Stimulated activated CD8-positive, alpha-beta memory T cell treated with anti-CD3 and anti-CD28 coated beads, Interleukin-15, amount 100 ng/mL, for 24 hours (primary cell): ENCODE measurements around the gene JPH4.

Experiments
- DNase-seq: peaks from one replicate; pipeline ENCODE4 v3.0.0-alpha.2; 2020; ENCODE audit warnings: low read depth

JPH4 gene

DNA sequence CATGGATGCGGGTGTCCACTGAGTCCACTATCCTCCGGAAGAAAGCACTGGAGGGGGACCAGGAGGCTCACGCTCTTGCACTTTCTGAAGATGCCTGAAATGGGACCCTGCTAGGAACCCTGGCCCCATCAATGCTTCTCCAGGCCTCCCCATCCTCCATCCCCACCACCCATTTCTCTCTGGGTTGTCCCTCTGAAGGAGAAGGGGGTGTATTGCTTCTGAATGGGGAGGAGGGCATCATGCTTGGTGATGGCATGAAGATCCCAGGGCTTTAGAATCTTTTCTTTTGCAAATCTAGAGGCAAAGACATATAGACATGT is 681 bp upstream of the JPH4 start:
- no peak for DNase-seq

DNA sequence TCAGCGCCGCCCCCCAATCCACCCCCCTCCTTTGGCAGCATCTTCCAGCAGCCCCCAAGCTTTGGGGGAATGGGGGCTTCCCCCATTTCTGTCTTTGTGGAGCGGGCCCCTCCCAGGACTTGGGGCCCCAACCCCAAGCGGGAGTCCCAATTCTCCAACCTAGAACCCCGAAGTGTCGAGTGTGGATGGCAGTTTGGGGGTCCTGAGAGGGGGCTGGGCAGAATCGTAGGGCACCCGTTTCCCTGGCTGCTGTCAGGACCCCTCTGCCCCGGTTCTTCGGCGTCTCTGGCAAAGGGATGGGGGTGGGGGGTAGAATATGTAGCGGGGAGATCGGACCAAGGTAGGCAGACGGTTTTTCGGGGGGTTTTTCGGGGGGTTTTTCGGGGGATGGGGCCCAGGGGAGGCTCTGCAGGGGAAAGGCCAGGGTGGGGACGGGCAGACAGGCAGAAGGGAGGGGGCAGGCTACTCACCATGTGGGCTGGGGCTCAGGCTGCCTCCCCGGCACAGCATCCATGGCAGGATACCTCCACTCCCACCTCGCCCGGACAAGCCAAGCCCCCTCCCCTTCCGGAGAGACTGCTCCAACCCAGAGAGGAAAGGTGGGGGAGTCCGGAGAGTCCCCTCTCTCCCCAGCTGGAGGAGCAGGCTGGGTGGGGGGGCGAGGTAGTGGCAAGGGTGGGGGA is 739 bp downstream of the JPH4 start:
- DNase-seq = no peak

DNA sequence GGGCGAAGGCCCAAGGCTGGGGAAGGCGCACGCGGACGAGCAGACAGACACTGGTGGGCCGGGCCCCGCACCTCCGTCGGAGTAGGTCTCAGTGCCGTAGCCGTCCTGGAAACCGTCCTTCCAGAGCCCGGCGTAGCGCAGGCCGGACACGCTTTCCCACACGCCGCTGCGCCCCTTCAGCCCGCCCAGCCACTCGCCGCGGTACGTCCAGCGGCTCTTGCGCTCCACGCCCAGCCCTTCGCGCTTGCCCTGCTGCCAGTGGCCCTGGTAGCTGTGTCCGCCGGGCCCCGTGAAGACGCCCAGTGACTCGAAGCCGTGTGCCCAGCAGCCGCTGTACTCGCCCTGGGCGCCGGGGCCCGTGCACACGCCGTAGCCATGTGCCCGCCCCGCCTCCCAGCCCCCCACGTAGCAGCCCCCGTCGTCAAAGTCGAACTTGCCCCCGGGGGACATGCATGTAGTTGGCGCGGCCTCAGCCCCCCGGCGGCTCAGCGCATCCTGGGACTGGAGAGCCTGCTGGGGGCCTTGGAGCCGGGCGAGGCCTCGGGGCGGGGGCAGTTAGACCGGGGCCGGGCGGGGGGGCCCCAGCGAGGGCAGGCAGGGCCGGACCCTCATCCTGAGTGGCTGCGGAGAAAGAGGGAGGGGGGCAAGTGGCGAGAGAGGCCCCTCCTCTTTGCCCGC is 1.4 kb downstream of the JPH4 start:
- no peak for DNase-seq

DNA sequence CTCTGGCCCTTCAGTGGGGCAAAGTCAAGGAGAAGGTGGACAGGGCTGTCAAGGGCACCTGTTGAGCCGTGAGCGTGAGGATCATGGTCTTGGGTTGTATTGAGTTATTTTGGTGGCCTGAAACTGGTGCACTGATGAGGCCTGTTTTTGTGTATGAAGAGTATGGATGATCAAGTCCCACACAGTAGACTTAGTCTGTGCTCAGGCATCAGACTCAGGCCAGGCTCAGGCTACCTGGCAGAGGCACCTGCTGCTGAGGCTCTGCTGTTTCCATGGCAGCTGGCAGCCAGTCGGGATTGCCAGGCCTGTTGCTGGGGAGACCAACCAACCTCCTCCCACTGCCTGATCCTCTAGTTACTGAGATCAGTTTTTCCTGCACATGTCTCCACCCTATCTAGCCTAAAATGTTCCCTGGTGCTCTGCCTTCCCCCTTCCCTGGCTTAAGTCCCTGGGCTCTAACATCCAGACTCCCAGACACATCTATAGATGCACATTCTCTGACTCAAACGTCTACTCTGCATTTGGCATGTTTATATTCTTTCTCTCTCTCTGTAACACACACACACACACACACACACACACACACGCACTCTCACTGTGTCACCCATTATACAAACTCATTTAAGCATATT is 5.1 kb downstream of the JPH4 start:
- DNase-seq = no peak

DNA sequence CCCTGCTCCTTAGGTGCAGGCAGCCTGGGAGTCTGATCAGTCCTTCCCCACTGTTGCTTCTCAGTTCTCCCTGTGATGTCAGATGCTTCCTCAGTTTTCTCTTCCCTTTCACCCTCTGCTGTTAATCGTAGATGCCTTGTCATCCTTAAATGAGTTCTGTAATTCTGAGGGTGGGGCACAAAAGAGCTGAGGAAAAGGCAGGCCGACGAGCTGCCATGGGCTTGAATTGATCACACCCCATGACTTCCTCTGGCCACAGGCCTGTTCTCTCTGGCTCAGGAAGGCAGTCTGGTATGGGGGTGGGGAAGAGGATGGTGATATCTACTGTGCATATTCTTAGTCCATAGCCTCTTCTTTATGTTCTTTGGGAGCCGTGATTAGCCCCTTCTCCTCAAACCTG is 5.8 kb downstream of the JPH4 start:
- no peak for DNase-seq

DNA sequence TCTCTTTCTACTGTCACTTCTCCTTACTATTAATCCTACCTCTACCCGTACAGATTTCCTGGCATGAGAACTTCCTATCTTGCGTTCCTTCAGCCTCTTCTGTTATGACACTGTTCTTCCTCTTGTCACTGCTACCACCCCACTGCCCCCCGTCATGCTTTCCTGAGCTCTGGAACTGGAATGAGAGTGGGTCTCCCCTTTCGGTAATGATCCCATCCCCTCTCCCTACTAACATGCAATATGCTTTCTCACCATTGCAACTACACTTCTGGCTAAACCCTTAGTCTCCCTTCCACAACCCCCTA is 6.1 kb downstream of the JPH4 start:
- no peak for DNase-seq

DNA sequence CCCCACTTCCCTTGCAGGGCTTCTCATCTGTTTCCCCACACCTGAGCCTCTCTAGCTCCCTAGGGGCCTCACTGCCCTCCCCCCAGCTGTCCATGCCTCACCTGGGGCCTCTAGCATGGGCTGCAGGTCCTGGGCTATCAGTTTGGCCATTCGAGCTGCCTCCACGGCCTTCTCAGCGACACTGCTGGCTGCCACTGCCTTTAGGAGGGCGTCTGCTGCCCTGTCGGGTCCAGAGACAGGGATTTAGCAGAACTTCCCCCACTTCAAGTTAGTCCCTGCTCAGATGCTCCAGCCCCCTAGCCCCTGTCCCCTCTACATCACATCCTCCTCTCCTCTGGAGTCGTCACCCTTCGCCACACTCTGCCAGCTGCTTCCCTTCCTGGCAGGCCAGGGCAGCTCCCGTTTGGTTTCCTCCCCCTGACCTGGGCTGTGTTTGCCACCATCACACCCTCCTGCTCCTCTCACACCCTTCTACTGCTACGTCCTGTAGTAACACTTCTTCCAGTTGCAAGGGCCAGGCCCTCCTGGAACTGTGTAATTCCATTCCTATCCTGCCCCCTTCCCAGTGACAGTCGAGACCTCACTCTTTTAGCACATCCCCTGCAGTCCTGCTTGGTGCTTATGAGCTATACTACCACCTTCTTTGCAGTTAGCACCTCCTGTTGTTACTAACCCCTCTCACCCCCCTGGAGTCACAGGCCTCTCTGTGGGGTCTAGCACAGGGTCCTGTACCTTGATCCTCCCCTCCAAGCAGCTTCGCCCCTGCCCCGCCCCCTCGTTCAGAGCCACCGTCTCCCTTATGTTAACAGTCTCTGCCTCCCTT is 6.7 kb downstream of the JPH4 start:
- no peak for DNase-seq

DNA sequence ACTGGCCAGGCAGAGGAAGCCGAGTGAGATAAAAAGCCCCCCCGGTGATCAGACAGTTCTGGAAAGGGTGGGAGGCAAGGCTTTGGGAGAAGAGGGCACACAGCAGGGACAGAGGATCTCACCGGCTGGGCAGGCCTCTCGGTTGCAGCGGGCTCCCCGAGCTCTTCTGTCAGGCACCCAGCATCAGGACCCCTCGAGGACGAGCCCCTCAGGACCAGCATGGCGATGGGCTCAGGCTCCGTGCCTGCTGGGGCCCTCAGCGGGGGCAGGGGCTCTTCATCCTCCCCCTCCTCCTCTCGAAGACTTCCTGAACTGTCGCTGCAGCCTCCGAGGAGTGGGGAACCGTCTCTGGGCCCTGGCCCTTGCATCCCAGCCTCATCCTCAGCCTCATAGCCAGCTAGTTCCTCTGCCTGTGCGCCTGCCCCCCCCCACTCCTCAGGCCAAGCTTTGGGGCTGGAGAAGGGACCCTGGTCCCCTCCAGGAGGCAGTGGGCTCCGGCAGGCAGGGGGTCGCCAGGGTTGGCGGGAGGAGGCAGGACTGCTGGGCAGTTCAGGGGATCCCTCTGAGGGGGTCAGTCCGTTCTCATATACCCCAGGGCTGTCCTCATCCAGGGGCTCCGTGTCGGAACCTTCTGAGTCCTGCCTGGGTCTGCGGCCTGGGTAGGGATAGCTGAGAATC is 7.6 kb downstream of the JPH4 start:
- DNase-seq = no peak

DNA sequence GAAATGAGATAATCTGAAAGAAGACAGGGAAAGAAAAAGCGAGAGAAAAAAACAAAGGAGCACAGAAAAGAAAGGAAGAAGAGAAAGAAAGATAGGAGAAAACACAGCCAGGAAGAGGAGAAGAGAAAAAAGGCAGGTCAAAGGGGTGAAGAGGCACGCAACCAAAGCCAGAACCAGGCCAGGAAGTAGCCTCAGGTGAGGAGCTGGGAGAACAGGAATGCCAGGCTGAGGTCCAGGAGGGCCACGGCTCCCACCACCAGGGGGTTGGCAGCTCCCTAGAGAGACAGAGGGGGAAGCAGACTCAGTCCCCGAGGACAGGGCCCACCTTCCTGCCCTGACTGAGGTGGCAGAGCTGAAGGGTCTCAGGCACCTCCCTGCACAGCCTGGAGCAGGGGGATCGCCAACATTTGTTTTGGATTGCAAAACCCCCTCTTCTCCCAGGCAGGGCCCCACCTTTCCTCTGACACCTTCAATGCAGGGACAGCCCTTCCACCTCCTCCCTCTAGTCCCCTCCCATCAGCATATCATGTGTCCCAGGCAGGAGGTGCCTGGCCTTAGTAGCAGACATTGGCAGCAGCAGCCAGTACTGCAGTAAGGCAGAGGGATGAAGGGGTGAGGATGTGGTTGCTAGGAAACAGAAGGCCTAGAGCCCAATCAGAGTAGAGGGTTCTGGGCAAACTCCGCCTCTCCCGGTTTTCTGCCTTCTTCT is 9.0 kb downstream of the JPH4 start:
- DNase-seq = no peak

DNA sequence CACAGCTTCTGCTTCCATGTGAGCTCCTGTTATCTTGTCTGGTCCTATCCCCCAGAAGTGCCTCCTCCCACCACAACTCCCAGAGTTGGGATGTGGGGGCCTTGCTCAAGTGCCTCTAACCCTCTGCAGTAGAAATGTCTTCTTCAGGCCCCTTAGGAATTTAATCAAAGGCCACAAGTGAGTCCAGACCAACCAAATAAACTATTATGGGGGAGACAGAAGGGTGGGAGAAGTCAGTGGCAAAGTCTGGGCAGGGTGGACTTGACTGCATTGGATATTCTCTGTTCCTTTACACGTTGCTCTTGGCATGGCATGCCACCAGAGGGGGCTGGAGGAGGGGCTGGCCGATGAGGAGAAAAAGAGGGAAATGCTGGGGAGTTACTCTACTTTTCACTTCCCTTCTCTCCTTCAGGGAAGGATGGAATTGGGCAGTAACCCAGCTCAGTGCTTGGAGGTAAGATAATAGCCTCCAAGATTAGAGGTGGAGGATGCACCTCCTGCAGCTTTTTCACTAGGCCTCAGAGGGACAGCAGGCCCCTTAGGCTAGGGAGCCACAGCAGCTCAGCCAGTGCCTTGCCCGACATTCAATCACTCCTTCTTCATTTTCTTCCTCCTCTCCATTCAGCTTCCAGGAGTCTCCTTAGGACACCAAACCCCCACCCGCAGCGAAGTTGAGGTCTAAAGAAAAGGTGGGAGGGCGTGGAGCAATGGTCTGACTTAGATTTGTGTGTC is 9.8 kb downstream of the JPH4 start:
- DNase-seq = no peak

DNA sequence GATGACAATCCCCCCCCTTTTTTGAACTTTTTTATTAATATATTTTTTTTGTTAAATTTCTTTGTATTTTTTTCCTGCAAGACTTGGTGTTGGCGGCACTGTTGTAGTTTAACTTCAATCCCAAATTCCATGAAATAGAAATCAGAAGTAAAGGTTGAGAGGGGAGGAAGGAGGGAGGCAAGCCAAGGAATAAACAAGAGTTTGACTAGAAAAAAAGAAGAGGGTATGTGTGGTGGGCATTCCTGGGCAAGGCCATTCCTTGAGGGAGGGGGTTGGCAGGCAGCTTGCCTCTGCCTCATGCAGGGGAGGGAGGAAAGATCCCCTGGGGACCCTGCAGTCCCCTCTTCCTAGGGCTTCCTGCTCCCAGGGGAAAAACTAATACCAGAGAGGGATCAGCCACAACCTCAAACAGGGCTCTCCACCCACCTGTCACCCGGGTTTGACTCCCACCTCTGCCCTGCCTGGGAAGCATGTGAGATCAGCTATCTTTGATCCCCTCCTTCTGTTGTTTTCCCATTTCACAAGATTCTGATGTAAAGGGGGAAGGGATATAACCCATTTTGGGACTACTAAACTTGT is 10.5 kb downstream of the JPH4 start:
- DNase-seq = no peak

DNA sequence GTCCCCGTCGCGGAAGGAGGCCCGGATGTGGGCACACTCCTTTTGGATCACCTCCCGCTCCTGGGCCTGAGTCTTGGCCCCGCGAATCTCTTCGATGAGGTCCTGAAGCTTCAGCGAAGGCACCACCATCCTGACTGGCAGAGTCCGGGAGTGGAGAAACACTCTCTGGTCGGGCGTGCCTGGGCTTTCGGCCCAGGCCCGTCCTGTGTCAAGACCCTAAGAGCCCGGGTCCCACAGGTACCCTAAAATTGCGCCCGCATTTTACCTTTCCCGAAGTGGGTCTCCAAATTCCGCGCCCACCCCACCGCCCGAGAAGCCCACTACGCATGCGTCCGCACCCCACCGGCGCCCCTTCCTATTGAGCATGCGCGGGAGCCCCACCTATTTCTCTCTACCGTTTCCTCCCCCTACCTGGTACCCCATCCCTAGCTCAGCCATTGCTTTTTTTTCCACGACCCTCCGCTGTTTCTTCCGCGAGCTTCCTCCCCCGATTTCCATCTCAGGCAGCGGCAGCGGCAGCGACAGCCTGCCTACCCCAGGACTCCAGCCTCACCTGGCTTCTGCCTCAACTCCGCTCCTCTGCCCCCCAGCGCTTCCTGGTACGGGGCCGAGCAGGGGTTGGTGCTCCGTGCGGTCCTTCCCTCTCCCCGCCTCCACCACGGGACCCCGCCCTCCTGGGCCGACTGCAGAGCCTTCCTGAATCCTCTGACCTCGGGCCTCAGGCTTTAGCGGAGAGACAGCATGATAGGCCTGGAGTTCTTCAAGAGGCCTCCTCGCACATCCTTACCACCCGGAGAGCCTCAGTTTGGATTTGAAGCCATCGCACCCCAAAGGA is 11.2 kb downstream of the JPH4 start, which contains the start of gene AP1G2:
Gene AP1G2, minus strand, starts transcription at position 606 of the 835 bp plus-strand sequence. Its CDS starts 477 bp downstream, at position 129.
- peak; percentile 62 for DNase-seq

DNA sequence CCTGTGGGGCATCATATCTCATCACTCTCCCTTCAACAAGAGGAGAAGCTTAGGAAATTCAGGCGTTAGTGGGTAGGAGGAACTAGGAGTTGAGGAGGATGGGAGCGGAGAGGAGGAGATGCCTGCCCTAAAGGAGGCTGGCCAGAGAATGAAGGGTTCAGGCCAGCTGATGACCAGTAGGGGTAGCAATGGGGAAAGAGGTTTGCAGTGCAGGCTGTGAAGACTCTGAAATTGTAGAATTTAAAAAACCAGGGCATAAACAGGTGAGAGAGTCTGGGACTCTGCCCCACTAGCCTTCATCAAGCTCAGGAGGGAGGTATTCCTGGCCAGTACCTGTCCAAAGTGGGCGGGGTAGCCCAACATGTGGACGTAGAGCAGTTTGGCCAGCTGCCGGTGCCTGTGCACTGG is 11.8 kb downstream of the JPH4 start:
- DNase-seq = no peak

DNA sequence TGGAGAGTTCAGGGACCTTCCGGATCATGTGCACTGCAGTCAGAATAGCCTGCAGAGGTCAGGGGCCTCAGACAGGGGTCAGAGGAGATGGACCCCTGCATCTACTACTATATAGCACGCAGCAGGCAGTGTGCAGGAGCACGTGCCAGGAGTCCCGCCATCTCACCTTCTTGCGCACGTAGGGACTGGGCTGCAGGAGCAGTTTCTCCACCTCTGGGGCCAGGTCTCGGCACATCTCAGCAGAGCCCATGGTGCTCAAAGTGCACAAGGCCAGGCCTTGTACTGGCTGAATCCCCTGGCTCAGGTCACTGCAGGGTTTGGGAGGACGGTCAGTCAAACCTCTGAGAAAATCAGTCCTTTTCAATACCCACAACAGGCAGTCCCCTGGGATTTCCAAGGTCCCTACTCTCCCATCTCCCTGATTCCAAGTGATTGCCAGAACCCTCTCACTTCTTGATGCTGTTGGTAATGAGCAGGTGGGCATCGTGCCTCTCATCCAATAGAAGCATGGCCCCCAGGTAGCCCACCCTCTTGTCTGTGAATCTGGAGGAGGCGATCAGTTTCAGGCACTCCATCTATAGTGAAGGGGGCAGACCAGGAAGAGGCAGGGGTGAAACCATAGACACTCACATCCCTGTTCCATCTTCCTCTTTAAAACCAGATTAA is 12.3 kb downstream of the JPH4 start:
- DNase-seq = no peak

DNA sequence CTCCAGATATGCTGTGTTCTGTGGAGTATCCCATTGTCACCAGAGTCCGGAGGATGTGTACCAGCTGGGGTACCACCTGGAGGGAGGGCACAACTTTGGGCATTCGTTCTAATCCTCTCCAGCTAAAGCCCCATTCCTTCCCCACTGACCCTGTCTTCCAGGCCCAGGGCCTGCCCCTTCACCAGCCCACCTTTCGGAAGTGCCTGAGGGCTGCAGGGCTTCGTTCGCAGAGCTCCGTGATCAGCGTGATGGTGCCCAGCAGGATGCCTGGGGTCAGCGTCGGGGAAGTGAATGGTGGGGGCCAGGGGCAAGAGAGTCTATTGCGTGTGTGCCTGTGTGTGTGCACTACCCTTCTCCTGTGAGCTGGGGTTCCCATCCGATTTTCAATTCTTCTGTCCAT is 13.0 kb downstream of the JPH4 start:
- no peak for DNase-seq

DNA sequence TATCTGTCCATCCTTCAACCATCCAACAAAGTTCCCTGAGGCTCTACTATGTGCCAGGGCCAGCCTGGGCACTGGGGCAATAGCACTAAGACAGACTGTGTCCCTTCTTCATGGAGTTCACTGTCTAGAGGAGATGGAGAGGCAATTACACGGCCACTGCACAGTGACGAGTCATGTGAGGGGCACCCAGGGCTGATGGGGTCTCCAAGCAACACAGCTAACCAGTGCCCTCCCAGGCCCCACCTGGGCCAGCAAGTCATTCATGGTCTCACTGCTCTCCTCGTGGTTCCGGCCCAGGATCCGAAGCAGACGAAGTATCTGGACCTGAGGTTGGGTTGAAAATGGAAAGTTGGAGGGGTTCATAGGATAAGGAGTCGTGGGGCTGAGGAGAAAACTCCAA is 13.7 kb downstream of the JPH4 start:
- no peak for DNase-seq

DNA sequence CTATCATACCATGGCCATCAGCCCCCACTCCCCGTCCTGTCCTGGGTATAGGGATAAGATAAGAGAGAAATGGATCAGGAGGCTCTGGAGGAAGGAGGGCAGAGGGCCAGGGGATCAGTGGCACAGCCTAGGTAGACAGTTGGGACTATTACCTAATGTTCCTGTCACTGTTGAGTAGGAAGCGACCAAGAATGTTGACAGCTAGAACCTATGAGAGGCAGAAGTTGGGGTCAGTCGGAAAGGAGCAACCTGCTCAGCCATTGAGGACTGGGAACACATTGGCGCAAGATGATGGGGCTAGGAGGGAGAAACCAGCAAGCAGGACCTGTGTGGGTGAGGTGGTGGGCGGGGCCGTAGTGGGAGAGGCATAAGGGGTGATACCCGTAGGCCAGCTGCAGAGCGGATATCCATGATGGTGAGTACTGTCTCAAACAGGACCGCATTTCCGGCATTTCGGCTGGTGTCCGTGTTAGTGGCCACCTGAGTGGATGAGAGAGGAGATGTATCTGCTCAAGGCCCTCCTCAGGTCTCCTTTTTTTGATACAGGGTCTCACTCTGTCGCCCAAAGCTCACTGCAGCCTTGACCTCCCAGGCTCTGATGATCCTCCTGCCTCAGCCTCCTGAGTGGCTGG is 14.3 kb downstream of the JPH4 start:
- DNase-seq = no peak

DNA sequence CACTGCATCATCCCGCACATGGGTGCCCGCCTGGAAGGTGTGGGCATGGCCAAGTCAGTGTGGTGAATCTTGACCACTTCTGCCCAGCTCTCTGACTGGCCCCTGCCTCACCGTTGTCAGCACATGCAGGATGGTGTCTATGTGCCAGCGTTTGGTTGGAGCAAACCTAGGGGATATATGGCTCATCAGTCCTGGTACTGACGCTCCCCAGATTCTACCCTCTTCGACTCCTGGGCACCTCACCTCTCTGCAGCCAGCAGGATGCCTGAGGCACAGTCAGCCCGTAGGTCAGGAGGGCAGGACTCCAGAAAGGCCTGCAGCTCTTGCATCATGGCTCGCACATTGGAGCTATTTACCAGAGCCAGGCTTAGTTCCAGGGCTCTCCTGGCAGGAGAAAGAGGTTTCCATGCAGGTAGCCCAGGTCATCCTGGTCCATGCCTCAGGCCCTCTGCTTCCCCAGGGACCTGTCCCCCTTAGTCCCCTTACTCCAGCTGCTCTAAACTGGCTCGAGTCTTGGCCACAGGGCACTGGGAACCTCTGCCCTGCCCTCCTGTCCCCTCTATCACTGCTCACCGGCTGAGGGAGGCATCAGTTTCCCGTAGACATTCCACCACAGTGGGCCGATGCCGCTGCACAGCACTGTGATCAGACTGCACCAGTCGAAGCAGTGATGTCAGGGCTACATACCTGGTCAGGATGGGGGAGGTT is 15.0 kb downstream of the JPH4 start:
- DNase-seq = no peak
